IMR-90 (cell line): ENCODE measurements around the gene CTBP2. TPM values are rescaled to one million over a fixed set of nuclear protein-coding genes. Genes with fewer than 3 reads are reported as not detected.
A peak's percentile ranks its signal among the peaks of the same experiment; 100 is the strongest.

Source experiments
- ATAC-seq: fragments of 200-7000 bp; cut with Tn5 transposase; 2 replicates; pipeline ENCODE4 v1.9.1; 2020; ENCODE audit warnings: low read depth, mild to moderate bottlenecking, moderate library complexity
- BruUV-seq: library from RNA; stranded (reverse); fragments of 400-500 nt; replicated peaks from 2 replicates; lab custom pipeline; 2021; lab: Mats Ljungman, UMichigan
- CTCF ChIA-PET: fragments of 300-600 bp; formaldehyde crosslinking; extraction: SDS; loops from one replicate; lab custom pipeline; 2021; ENCODE audit warnings: antibody characterized with exemption; lab: Yijun Ruan, JAX
- POLR2A ChIA-PET: fragments of 300-600 bp; sonication (Branson Sonifier 250); formaldehyde crosslinking; loops from one replicate; lab custom pipeline; 2022; ENCODE audit warnings: antibody characterized with exemption; ENCODE audit not compliant: unreplicated experiment; lab: Charles Lee
- DNase-seq: peaks from one replicate; pipeline ENCODE4 v3.0.0; 2013
- H2AFZ ChIP-seq: replicated peaks from 2 replicates; pipeline ENCODE3; 2013; ENCODE audit warnings: low read length, mild to moderate bottlenecking; ENCODE audit not compliant: poor library complexity
- H2AK5ac ChIP-seq: 2 replicates; pipeline ENCODE4 v1.6.1; 2013; ENCODE audit warnings: low read depth, low read length, inconsistent platforms
- H2AK9ac ChIP-seq: replicated peaks from 2 replicates; pipeline ENCODE3; 2013; ENCODE audit warnings: mild to moderate bottlenecking, low read depth, low read length, moderate library complexity; ENCODE audit not compliant: poor library complexity
- H2BK120ac ChIP-seq: 2 replicates; pipeline ENCODE4 v1.6.1; 2013; ENCODE audit warnings: low read depth, low read length, inconsistent platforms
- H2BK15ac ChIP-seq: 3 replicates; pipeline ENCODE4 v1.6.1; 2013; ENCODE audit warnings: low read depth, low read length, inconsistent platforms
- H2BK20ac ChIP-seq: 2 replicates; pipeline ENCODE4 v1.6.1; 2013; ENCODE audit warnings: low read depth, mild to moderate bottlenecking, inconsistent platforms, low read length, moderate library complexity
- H2BK5ac ChIP-seq: 2 replicates; pipeline ENCODE4 v1.6.1; 2013; ENCODE audit warnings: mild to moderate bottlenecking, low read depth, low read length, inconsistent platforms; ENCODE audit not compliant: poor library complexity, severe bottlenecking
- H3K14ac ChIP-seq: replicated peaks from 2 replicates; pipeline ENCODE4 v1.6.1; 2013; ENCODE audit warnings: low read depth, low read length, inconsistent platforms
- H3K18ac ChIP-seq: 2 replicates; pipeline ENCODE4 v1.6.1; 2013; ENCODE audit warnings: low read depth, low read length, control low read depth
- H3K23ac ChIP-seq: 2 replicates; pipeline ENCODE4 v1.6.1; 2013; ENCODE audit warnings: low read depth, low read length, inconsistent platforms
- H3K27ac ChIP-seq: 2 replicates; pipeline ENCODE4 v1.5.1; 2013; ENCODE audit warnings: mild to moderate bottlenecking, control low read depth, low read length; ENCODE audit not compliant: insufficient read depth
- H3K27me3 ChIP-seq: 2 replicates; pipeline ENCODE4 v1.6.1; 2013; ENCODE audit warnings: low read length; ENCODE audit not compliant: control insufficient read depth, insufficient read depth
- H3K36me3 ChIP-seq: 2 replicates; pipeline ENCODE4 v1.6.1; 2013; ENCODE audit warnings: low read length, mixed read lengths; ENCODE audit not compliant: control insufficient read depth, insufficient read depth
- H3K4ac ChIP-seq: 2 replicates; pipeline ENCODE4 v1.6.1; 2013; ENCODE audit warnings: low read depth, low read length, inconsistent platforms
- H3K4me1 ChIP-seq: 2 replicates; pipeline ENCODE4 v1.6.1; 2013; ENCODE audit warnings: low read length, mixed read lengths; ENCODE audit not compliant: control insufficient read depth, insufficient read depth
- H3K4me2 ChIP-seq: 2 replicates; pipeline ENCODE4 v1.6.1; 2013; ENCODE audit warnings: low read depth, mild to moderate bottlenecking, control low read depth, low read length, moderate library complexity
- H3K4me3 ChIP-seq: 2 replicates; pipeline ENCODE4 v1.5.1; 2013; ENCODE audit warnings: low read depth, mild to moderate bottlenecking, control low read depth, low read length, moderate library complexity; ENCODE audit not compliant: insufficient read depth
- H3K56ac ChIP-seq: 2 replicates; pipeline ENCODE4 v1.6.1; 2013; ENCODE audit warnings: low read length, inconsistent platforms; ENCODE audit not compliant: insufficient read depth; ENCODE audit errors: extremely low read depth
- H3K79me1 ChIP-seq, 2 experiments: 2 replicates each; pipeline ENCODE4 v1.6.1; 2013; ENCODE audit warnings: low read length in 2 of 2, inconsistent platforms in 1 of 2, low read depth in 1 of 2
- H3K9ac ChIP-seq: 2 replicates; pipeline ENCODE4 v1.6.1; 2013; ENCODE audit warnings: low read depth, low read length, control low read depth
- H3K9me1 ChIP-seq: 2 replicates; pipeline ENCODE4 v1.6.1; 2013; ENCODE audit warnings: low read length, inconsistent platforms; ENCODE audit not compliant: insufficient read depth
- H3K9me3 ChIP-seq: 2 replicates; pipeline ENCODE4 v1.6.1; 2013; ENCODE audit warnings: low read length; ENCODE audit not compliant: control insufficient read depth, insufficient read depth
- H4K20me1 ChIP-seq: 2 replicates; pipeline ENCODE4 v1.6.1; 2013; ENCODE audit warnings: low read length, inconsistent platforms; ENCODE audit not compliant: insufficient read depth
- H4K5ac ChIP-seq: 2 replicates; pipeline ENCODE4 v1.6.1; 2013; ENCODE audit warnings: mild to moderate bottlenecking, low read depth, low read length, control low read depth
- H4K8ac ChIP-seq, 2 experiments: 2 replicates each; pipeline ENCODE4 v1.6.1; 2013; ENCODE audit warnings: low read depth in 2 of 2, low read length in 2 of 2, control low read depth in 1 of 2, inconsistent platforms in 1 of 2
- H4K91ac ChIP-seq: 2 replicates; pipeline ENCODE4 v1.6.1; 2013; ENCODE audit warnings: low read depth, low read length, inconsistent platforms; ENCODE audit not compliant: insufficient read depth
- CEBPB ChIP-seq: IDR thresholded peaks from 2 replicates; pipeline ENCODE4 v1.6.1; 2012; ENCODE audit warnings: low read depth, low read length, improper control_type of control experiment
- POLR2A ChIP-seq: IDR thresholded peaks from 2 replicates; pipeline ENCODE4 v1.6.1; 2012; ENCODE audit warnings: mild to moderate bottlenecking, low read depth, low read length
- RCOR1 ChIP-seq: IDR thresholded peaks from 2 replicates; pipeline ENCODE4 v1.6.1; 2012; ENCODE audit warnings: mild to moderate bottlenecking, low read length, improper control_type of control experiment; ENCODE audit not compliant: insufficient replicate concordance
- SMC3 ChIP-seq: fragments of 150-350 bp; IDR thresholded peaks from 2 replicates; pipeline ENCODE4 v1.6.1; 2016; ENCODE audit warnings: low read depth, mild to moderate bottlenecking, antibody characterized with exemption, low read length, moderate library complexity
- WGBS, 2 experiments: methylation state at CpG; one replicate each; pipeline versions ENCODE4 v1.1.5 to v1.1.7; 2013; ENCODE audit warnings: missing lambda C conversion rate in 2 of 2; ENCODE audit not compliant: insufficient read length in 1 of 2; ENCODE audit errors: extremely low coverage in 2 of 2; 5-methylcytosine and 5-hydroxymethylcytosine counted together
- dilution Hi-C: fragments of 300-500 bp; cut with HindIII; formaldehyde crosslinking; loops from one replicate; pipeline ENCODE4 v1.14.3; 2018; ENCODE audit warnings: low sequenced_read_pairs; ENCODE audit not compliant: unreplicated experiment
- in situ Hi-C: fragments of 300-500 bp; cut with MboI; formaldehyde crosslinking; loops from 3 replicates; pipeline ENCODE4 v1.14.3; 2019; ENCODE audit warnings: low sequenced_read_pairs, inconsistent platforms, mixed read lengths
- intact Hi-C: fragments of 100-400 bp; cut with micrococcal nuclease; formaldehyde crosslinking; loops from 2 replicates; pipeline ENCODE4 v1.10.0; 2022
- polyA plus RNA-seq, 3 experiments: library from polyadenylated mRNA; depleted of rRNA; stranded (reverse); fragments of >200 nt; gene quantifications; 2 replicates each; pipeline ENCODE4 v1.2.3, GENCODE V29; 2012; ENCODE audit warnings: low replicate concordance in 1 of 3
- total RNA-seq: library from RNA; depleted of rRNA; stranded (reverse); fragments of >200 nt; gene quantifications from 2 replicates; pipeline ENCODE4 v1.2.3, GENCODE V29; 2012
- TF ChIP-seq, protein P1 (sequence below): fragments of 150-350 bp; IDR thresholded peaks from 2 replicates; pipeline ENCODE4 v1.6.1; 2017; ENCODE audit warnings: mild to moderate bottlenecking, antibody characterized with exemption, low read length, low read depth

The CTBP2 gene
- total and polyA plus RNA-seq, 2 of the 4 experiments (the other 2 are of a cell fraction) = 81.0 to 86.6 TPM

DNA sequence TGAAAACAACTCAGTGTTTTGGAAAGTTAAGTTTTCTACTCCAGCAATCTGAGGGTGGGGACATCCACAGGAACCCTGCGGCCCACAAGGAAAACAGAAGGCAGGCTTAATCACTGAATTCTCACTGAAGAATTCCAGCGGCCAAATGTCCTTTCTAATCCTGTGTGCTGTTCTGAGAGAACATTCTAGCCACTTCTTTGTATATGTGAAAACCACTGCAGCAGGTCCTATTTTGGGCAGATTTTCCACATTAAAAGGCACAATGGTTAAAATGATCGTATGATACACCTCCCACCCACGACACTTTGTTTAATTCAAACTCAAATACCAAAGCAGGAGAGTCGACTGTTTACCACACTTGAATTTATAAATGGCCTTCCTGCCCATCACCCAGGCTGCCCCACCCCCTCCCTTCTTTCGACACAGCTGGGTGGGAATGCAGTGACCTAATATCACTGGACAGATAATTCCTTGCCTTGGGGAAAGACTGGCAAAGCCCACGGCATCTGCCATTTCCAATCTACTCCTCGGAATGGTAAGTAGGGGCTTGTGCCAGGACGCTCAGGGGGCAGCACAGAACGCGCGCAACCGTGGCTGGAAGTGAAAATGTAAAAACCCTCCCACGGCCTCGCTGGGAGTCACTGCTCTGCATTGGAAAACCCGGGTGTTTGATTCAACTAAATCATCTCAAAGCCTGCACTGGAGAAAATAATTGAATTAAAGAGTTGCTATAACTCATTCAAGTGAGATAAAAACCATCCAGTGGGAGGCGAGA is 67.0 kb downstream of the CTBP2 start:
- H2AFZ ChIP-seq = peak overlapping the region; percentile 2
- H3K23ac ChIP-seq = peak overlapping the region; percentile 65
- peaks cover 70% of the 10 kb centered on the region for H4K20me1 ChIP-seq
- peak overlapping the region; percentile 63 for H4K91ac ChIP-seq
- H3K36me3 ChIP-seq = peaks cover 9% of the 10 kb centered on the region
- H4K8ac ChIP-seq = peak overlapping the region; percentile 46 to 69
- ChIA-PET POLR2A (no interaction called here), CTCF (no interaction called here)
- H2BK20ac ChIP-seq = peak overlapping the region; percentile 62
- peak overlapping the region; percentile 74 for H3K14ac ChIP-seq
- TF ChIP-seq POLR2A = no peak
- 0 out of 2 replicates have a peak, but pooled peaks have one; percentile 13 for TF ChIP-seq SMC3
- TF ChIP-seq, protein P1, sequence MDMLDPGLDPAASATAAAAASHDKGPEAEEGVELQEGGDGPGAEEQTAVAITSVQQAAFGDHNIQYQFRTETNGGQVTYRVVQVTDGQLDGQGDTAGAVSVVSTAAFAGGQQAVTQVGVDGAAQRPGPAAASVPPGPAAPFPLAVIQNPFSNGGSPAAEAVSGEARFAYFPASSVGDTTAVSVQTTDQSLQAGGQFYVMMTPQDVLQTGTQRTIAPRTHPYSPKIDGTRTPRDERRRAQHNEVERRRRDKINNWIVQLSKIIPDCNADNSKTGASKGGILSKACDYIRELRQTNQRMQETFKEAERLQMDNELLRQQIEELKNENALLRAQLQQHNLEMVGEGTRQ = no peak
- TF ChIP-seq CEBPB = peak; percentile 89
- no peak for TF ChIP-seq RCOR1
- H3K27ac ChIP-seq = peak overlapping the region; percentile 88
- peaks cover 58 to 88% of the 10 kb centered on the region in 2 experiments for H3K79me1 ChIP-seq
- peak overlapping the region; percentile 74 for H2BK5ac ChIP-seq
- H4K5ac ChIP-seq = peak overlapping the region; percentile 72; the same call in 1 of the 2 replicates
- peak overlapping the region; percentile 94 for H2AK5ac ChIP-seq
- ATAC-seq (peak; percentile 73), DNase-seq (peak; percentile 73)
- peak overlapping the region; percentile 33 for H3K56ac ChIP-seq
- H3K18ac ChIP-seq = peak overlapping the region; percentile 80; the same call in 1 of the 2 replicates
- peaks cover 62% of the 10 kb centered on the region for H3K9me1 ChIP-seq
- intact Hi-C loops = no loop called here
- in situ Hi-C loops = no loop called here
- H3K9ac ChIP-seq = no peak overlapping the region
- H3K27me3 ChIP-seq = no peaks in the 10 kb centered on the region
- WGBS, 2 experiments = 29% methylated on average over 3 of the region's 17 CpGs; no CpG with 5 or more reads in 1 of the 2 experiments
- H2AK9ac ChIP-seq = peak overlapping the region; percentile 7
- no peak overlapping the region for H3K4me3 ChIP-seq
- H3K4me2 ChIP-seq = peak overlapping the region; percentile 45
- peaks cover 44% of the 10 kb centered on the region for H3K4me1 ChIP-seq
- peak overlapping the region; percentile 87 for H3K4ac ChIP-seq
- H2BK15ac ChIP-seq = peak overlapping the region; percentile 5; the same call in 2 of the 3 replicates
- dilution Hi-C loops = no loop called here
- no TSS peak for BruUV-seq
- H2BK120ac ChIP-seq = peak overlapping the region; percentile 78
- no peaks in the 10 kb centered on the region for H3K9me3 ChIP-seq
